Measurements from ENCODE around the gene CCDC78. TPM values are rescaled to one million over a fixed set of nuclear protein-coding genes. Genes with fewer than 3 reads are reported as not detected.

Gene CCDC78
- total and polyA plus RNA-seq, 2 of the 13 experiments (the other 11 are each of a cell fraction or from before 2014, with no cell fraction given) = 0.53 to 1.5 TPM

- no peak for TF ChIP-seq ZNF672 (CRISPR knock-in tag; IDR thresholded peaks at IDR 0.05)
- no peak for TF ChIP-seq ZNF879 (CRISPR knock-in tag; IDR thresholded peaks at IDR 0.05)
- peak; percentile 48 for TF ChIP-seq ZNF687 (CRISPR knock-in tag; IDR thresholded peaks at IDR 0.05)
- TF ChIP-seq ZNF207 (IDR thresholded peaks at IDR 0.05; ENCODE audit: borderline replicate concordance) = no peak
- no peak for TF ChIP-seq ZNF337 (CRISPR knock-in tag; IDR thresholded peaks at IDR 0.05; ENCODE audit: borderline replicate concordance, low read depth)
- peak in 1 of 2 experiments; percentile 18; a peak in 1 of 4 replicates for TF ChIP-seq NR2F1 (CRISPR knock-in tag; IDR thresholded peaks at IDR 0.05)
- no peak for TF ChIP-seq CBFB (CRISPR knock-in tag; IDR thresholded peaks at IDR 0.05)
- TF ChIP-seq MYC (CRISPR knock-in tag; IDR thresholded peaks at IDR 0.05; ENCODE audit: borderline replicate concordance) = 0 out of 2 replicates have a peak, but pooled peaks have one; percentile 10
Observed at GRCh38 chr16:694187-694862, 31.9 kb downstream of the CCDC78 start (continued).

- intact Hi-C loops (cut with micrococcal nuclease; ENCODE audit: unreplicated experiment) = no loop called here
- DNase-seq (ENCODE audit: low spot score) (no peak), FAIRE-seq (no peak)
- TF ChIP-seq SOX13 (IDR thresholded peaks at IDR 0.05) (no peak), SOX13 (CRISPR knock-in tag; conservative IDR thresholded peaks at IDR 0.05 in 1 of 2, IDR thresholded peaks at IDR 0.05 in 1 of 2) (no peak), BRF2 (CRISPR knock-in tag; IDR thresholded peaks at IDR 0.05) (no peak), MXD1 (CRISPR knock-in tag; IDR thresholded peaks at IDR 0.05) (no peak), PATZ1 (CRISPR knock-in tag; IDR thresholded peaks at IDR 0.05) (0 out of 2 replicates have a peak, but pooled peaks have one; percentile 18), SNRNP70 (IDR thresholded peaks at IDR 0.05; ENCODE audit: low read depth, low read length) (no peak), MAF1 (CRISPR knock-in tag; IDR thresholded peaks at IDR 0.05; ENCODE audit: borderline replicate concordance) (no peak)
Observed at GRCh38 chr16:693766-694165, 32.5 kb downstream of the CCDC78 start.

More at GRCh38 chr16:693766-694165, 32.5 kb downstream of the CCDC78 start:
- H3K27me3 ChIP-seq (ENCODE audit: control insufficient read depth in 1 of 2, insufficient read depth in 2 of 2, low read length in 2 of 2) = peaks cover 7 to 34% of the 10 kb centered on the region in 2 experiments
- H3K79me2 ChIP-seq (ENCODE audit: insufficient read depth, low read length) = peaks cover 2% of the 10 kb centered on the region
- ChIA-PET CTCF (ENCODE audit: low intra/inter-chr PET ratio, low total read pairs) (no interaction called here), POLR2A (interaction anchor here (3.4 kb wide), 1 partner anchor 27 kb away, joined by 21 read pairs; the partner anchor contains the start of gene ANTKMT)
- no peaks in the 10 kb centered on the region for H3K36me3 ChIP-seq (replicated peaks in 1 of 2; ENCODE audit: control insufficient read depth in 1 of 2, insufficient read depth in 2 of 2, low read length in 2 of 2)
- H3K4me1 ChIP-seq (ENCODE audit: insufficient read depth, low read length) = peaks cover 23% of the 10 kb centered on the region
- H3K9ac ChIP-seq (ENCODE audit: insufficient read depth, low read depth, low read length) = no peak overlapping the region
- H4K20me1 ChIP-seq (ENCODE audit: insufficient read depth, low read length) = no peaks in the 10 kb centered on the region
- ATAC-seq = no peak
- BruUV-seq (replicated peaks) = no TSS peak
- H3K4me2 ChIP-seq (ENCODE audit: low read depth, low read length) = peak overlapping the region; percentile 84
- WGBS (ENCODE audit: low lambda C conversion rate) = 38% methylated on average over 6 of the region's 37 CpGs
- H3K4me3 ChIP-seq (replicated peaks in 1 of 3; ENCODE audit: insufficient read depth in 1 of 3, low read depth in 2 of 3, low read length in 3 of 3) = peak overlapping the region in 2 of 3 experiments; percentile 20 to 69; a peak in 3 of 6 replicates
- in situ Hi-C loops (cut with HindIII; ENCODE audit: extremely low pct_ligation_motif_present, low pct_unique_long_range_greater_than_20kb) = no loop called here
- no peak overlapping the region for H3K27ac ChIP-seq (ENCODE audit: extremely low read length, insufficient read depth, low read length)
- H2AFZ ChIP-seq (ENCODE audit: low read length) = no peak overlapping the region
- no peaks in the 10 kb centered on the region for H3K9me3 ChIP-seq (ENCODE audit: low read length)
